ENCODE data around the gene FBLN7. TPM values are rescaled to one million over a fixed set of nuclear protein-coding genes. Genes with fewer than 3 reads are reported as not detected.

Gene FBLN7
- total RNA-seq, 2 experiments from 2014 or later: 7.4 to 7.9 TPM

DNA sequence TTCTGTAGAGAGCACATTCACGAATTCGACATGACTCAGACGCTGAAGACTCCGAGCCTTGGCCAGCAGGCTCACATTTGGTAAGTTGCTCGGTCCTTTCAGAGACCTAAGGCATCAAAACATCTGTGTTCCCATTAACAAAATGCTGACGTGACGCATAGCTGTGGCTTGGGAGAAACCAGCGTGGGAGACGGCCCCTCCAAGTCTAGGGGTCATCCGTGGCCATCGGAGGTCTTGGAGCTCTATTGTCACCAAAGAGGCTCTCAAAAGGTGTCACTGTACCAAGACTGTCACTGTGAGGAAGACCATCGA is 14.9 kb downstream of the FBLN7 start:
- POLR2A ChIA-PET: interaction anchor here (0.6 to 1.0 kb wide), 3 partner anchors 21 to 821 kb away, joined by 3 read pairs; no protein-coding TSS in a partner anchor
- Mint-ChIP-seq H3K9me3 (no peaks in the 10 kb centered on the region), H3K27me3 (no peaks in the 10 kb centered on the region), H3K36me3 (ENCODE audit: low read depth) (no peaks in the 10 kb centered on the region), H3K4me3 (no peak overlapping the region), H3K4me1 (ENCODE audit: low read depth) (peaks cover 37% of the 10 kb centered on the region), H3K27ac (no peak overlapping the region)
- no peak for DNase-seq
- CTCF ChIA-PET: no interaction called here
- intact Hi-C loops (cut with micrococcal nuclease): no loop called here
- ATAC-seq: no peak
- TF ChIP-seq, protein P1, sequence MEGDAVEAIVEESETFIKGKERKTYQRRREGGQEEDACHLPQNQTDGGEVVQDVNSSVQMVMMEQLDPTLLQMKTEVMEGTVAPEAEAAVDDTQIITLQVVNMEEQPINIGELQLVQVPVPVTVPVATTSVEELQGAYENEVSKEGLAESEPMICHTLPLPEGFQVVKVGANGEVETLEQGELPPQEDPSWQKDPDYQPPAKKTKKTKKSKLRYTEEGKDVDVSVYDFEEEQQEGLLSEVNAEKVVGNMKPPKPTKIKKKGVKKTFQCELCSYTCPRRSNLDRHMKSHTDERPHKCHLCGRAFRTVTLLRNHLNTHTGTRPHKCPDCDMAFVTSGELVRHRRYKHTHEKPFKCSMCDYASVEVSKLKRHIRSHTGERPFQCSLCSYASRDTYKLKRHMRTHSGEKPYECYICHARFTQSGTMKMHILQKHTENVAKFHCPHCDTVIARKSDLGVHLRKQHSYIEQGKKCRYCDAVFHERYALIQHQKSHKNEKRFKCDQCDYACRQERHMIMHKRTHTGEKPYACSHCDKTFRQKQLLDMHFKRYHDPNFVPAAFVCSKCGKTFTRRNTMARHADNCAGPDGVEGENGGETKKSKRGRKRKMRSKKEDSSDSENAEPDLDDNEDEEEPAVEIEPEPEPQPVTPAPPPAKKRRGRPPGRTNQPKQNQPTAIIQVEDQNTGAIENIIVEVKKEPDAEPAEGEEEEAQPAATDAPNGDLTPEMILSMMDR (IDR thresholded peaks at IDR 0.05): no peak

DNA sequence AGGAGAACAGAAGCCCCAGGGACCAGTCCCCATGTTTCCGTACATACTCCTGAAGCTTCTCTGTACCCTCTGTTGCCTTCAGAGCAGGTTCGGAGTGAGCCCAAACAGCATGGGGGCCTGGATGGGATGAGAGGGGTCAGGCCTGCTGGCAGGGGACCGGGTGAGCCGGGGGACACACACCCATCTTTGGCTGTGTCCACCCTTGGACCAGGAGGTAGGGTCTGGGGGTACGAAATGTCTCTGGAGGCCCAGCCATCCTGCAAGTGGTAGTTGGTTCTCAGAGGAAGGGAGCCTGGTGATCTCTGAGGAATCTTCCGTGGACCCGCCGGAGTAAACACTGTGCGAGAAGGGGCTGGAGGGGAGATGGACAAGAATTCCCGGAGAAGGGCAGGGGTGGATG is 15.3 kb downstream of the FBLN7 start:
- no peak overlapping the region for H3K4me3 Mint-ChIP-seq
- no peak for ATAC-seq
- H3K9me3 Mint-ChIP-seq: no peaks in the 10 kb centered on the region
- ChIA-PET CTCF (no interaction called here), POLR2A (interaction anchor here (0.6 to 0.7 kb wide), 2 partner anchors 478 to 821 kb away, joined by 3 read pairs; no protein-coding TSS in a partner anchor)
- H3K4me1 Mint-ChIP-seq (ENCODE audit: low read depth): peaks cover 37% of the 10 kb centered on the region
- intact Hi-C loops (cut with micrococcal nuclease): no loop called here
- no peaks in the 10 kb centered on the region for H3K27me3 Mint-ChIP-seq
- DNase-seq: no peak
- no peaks in the 10 kb centered on the region for H3K36me3 Mint-ChIP-seq (ENCODE audit: low read depth)
- no peak overlapping the region for H3K27ac Mint-ChIP-seq
- TF ChIP-seq, protein P1 (IDR thresholded peaks at IDR 0.05): no peak

DNA sequence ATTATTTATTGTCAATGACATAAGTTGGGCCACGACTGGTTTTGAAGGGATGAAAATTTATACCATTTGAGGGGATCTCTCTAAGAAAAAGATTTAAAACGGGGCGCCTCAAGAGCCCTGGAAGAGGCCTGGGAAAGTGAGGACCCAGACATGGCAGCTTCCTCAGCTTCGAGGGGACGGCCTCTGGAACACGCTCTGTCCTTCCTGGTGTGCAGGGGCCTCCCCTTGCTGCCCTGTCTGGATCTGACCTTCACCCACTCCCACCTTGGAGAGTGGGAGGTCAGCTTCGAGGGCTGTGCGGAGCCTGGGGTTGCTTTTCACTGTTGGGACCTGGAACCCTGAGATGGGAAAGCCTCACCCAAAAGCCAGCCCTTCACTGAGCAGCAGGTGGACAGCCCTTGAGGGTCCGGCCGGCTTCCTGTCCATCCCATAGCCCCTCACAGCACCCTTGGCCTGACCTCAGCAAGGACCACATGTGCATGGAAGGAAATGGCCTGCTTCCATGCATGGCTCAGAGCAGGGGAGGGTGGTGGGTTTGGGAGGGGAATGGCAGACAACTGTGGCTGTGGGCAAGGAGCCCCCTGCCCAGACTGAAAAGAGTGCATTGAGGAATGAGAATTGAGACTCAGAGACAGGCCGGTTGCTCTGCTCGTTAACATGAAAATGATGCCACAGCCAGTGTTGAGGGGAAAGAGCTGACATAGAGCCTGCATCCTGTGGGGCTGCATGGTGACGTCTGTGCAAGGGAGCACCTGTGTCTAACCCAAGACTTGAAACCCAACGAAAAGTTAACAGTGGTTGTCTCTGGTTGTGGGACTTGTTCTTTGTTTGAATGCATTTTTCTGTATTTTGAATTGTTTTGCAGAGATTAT is 16.3 kb downstream of the FBLN7 start:
- ATAC-seq: peak; percentile 75
- TF ChIP-seq, protein P1 (IDR thresholded peaks at IDR 0.05): no peak
- peaks cover 37% of the 10 kb centered on the region for H3K4me1 Mint-ChIP-seq (ENCODE audit: low read depth)
- H3K4me3 Mint-ChIP-seq: no peak overlapping the region
- DNase-seq: peak; percentile 72
- CTCF ChIA-PET: interaction anchor here (1.4 kb wide), 1 partner anchor 257 kb away, joined by 3 read pairs; the partner anchor contains the start of gene MERTK
- no peaks in the 10 kb centered on the region for H3K9me3 Mint-ChIP-seq
- no peaks in the 10 kb centered on the region for H3K36me3 Mint-ChIP-seq (ENCODE audit: low read depth)
- peak overlapping the region; percentile 68 for H3K27ac Mint-ChIP-seq
- no peaks in the 10 kb centered on the region for H3K27me3 Mint-ChIP-seq
- POLR2A ChIA-PET: interaction anchor here (1.0 to 2.5 kb wide), 3 partner anchors 28 to 101 kb away, joined by 6 to 8 read pairs (median 8); partner anchors contain the start of gene ZC3H8
- intact Hi-C loops (cut with micrococcal nuclease): no loop called here

DNA sequence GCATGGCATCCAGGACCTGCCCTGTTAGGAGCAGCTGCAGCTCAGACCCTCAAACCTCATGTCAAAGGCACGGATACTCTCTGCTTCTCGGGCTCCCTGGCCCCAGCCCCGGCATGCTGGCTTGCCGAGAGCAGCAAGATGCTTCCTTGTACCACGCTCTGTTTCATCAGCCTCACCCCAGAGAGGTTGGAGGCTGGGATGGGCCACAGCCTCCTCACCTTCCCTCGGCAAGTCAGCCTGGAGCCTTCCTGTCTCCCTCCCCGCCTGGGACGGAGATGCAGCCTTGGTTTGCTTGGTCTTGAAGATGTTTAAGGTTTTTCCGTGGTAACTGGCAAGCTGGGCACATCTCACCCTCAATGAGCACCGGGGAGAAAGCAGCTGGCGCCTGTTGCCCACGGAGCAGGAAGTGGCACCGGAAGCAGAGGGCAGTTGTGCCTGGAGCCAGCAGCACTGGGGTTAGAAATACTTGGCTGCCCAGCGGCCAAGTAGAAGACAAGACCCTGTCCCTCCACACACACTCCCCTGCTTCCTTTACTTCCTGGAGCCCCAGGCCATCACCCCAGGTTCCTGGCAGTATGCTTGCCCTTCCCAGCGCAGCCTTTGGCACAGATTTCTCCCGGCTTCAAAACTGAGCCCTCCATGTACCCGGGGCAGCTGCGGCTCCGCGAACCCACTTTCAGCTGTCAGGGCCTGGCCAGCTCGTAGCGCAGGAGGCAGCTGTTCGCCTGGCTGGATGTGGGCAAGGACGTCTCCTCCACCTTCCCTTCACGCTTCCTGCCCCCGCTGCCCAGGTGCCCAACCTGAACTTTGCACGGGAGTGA is 17.4 kb downstream of the FBLN7 start:
- Mint-ChIP-seq H3K4me3 (peak overlapping the region; percentile 56), H3K4me1 (ENCODE audit: low read depth) (peaks cover 37% of the 10 kb centered on the region), H3K27ac (peak overlapping the region; percentile 68), H3K9me3 (no peaks in the 10 kb centered on the region), H3K27me3 (no peaks in the 10 kb centered on the region), H3K36me3 (ENCODE audit: low read depth) (no peaks in the 10 kb centered on the region)
- DNase-seq (peak; percentile 62), ATAC-seq (peak; percentile 50)
- TF ChIP-seq, protein P1 (IDR thresholded peaks at IDR 0.05): no peak
- intact Hi-C loops (cut with micrococcal nuclease): no loop called here
- CTCF ChIA-PET: interaction anchor here (1.3 to 1.8 kb wide), 3 partner anchors 26 to 258 kb away, joined by 3 to 5 read pairs (median 4); partner anchors contain the start of gene MERTK
- POLR2A ChIA-PET: interaction anchor here (1.0 to 2.5 kb wide), 3 partner anchors 27 to 100 kb away, joined by 6 to 8 read pairs (median 8); partner anchors contain the start of gene ZC3H8
